Stimulated activated CD8-positive, alpha-beta memory T cell treated with anti-CD3 and anti-CD28 coated beads, Interleukin-7, amount 100 ng/mL, for 4 hours (primary cell): ENCODE data around the gene PRDM15.

Experiments
- DNase-seq, 2 donors: peaks; one replicate each; pipeline ENCODE4 v3.0.0-alpha.2; 2020; ENCODE audit warnings: low read depth in 2 of 2

The PRDM15 gene

GRCh38 chr21:41763996-41764395 is 115.1 kb downstream of the PRDM15 start:
- no peak for DNase-seq

- DNase-seq = no peak
Measured at GRCh38 chr21:41763398-41763931, 115.7 kb downstream of the PRDM15 start.

GRCh38 chr21:41762753-41763152 is 116.4 kb downstream of the PRDM15 start:
- no peak for DNase-seq

- DNase-seq = no peak
Measured at GRCh38 chr21:41761934-41762635, 117.1 kb downstream of the PRDM15 start.

GRCh38 chr21:41761211-41761933 is 117.8 kb downstream of the PRDM15 start:
- DNase-seq = no peak

GRCh38 chr21:41760411-41760810 is 118.7 kb downstream of the PRDM15 start:
- DNase-seq = no peak

- DNase-seq = no peak
Measured at GRCh38 chr21:41759926-41760325, 119.2 kb downstream of the PRDM15 start.

- DNase-seq = no peak
Measured at GRCh38 chr21:41759214-41759840, 119.8 kb downstream of the PRDM15 start.

GRCh38 chr21:41758550-41758949 is 120.6 kb downstream of the PRDM15 start:
- DNase-seq = no peak

GRCh38 chr21:41755934-41756773 is 123.0 kb downstream of the PRDM15 start:
- DNase-seq = no peak

GRCh38 chr21:41755258-41755933 is 123.7 kb downstream of the PRDM15 start:
- DNase-seq = no peak

- DNase-seq = no peak
Measured at GRCh38 chr21:41754479-41754891, 124.7 kb downstream of the PRDM15 start.

- no peak for DNase-seq
Measured at GRCh38 chr21:41753006-41753898, 125.9 kb downstream of the PRDM15 start.

GRCh38 chr21:41752231-41752681 is 126.9 kb downstream of the PRDM15 start:
- no peak for DNase-seq

GRCh38 chr21:41751611-41752011 is 127.5 kb downstream of the PRDM15 start:
- no peak for DNase-seq

- DNase-seq = no peak
Measured at GRCh38 chr21:41750532-41751151, 128.5 kb downstream of the PRDM15 start.

- no peak for DNase-seq
Measured at GRCh38 chr21:41750051-41750450, 129.1 kb downstream of the PRDM15 start.

GRCh38 chr21:41749286-41749685 is 129.9 kb downstream of the PRDM15 start:
- DNase-seq = no peak
